Endothelial cell of umbilical vein (primary cell): ENCODE measurements around the gene LYRM7. TPM values are rescaled to one million over a fixed set of nuclear protein-coding genes. Genes with fewer than 3 reads are reported as not detected.

ENCODE experiments used
- BruUV-seq: library from RNA; stranded (reverse); fragments of 400-500 nt; replicated peaks from 2 replicates; lab custom pipeline; 2021; lab: Mats Ljungman, UMichigan
- CTCF ChIA-PET: fragments of 300-600, 350-600 bp; sonication (Branson Sonifier 250); formaldehyde crosslinking; loops from one replicate; lab custom pipeline; 2021; ENCODE audit warnings: antibody characterized with exemption, inconsistent platforms; lab: Charles Lee
- POLR2A ChIA-PET: fragments of 300-600, 350-600 bp; sonication (Branson Sonifier 250); formaldehyde crosslinking; loops from one replicate; lab custom pipeline; 2021; ENCODE audit warnings: antibody characterized with exemption, inconsistent platforms; lab: Charles Lee
- DNase-seq: peaks from one replicate; pipeline ENCODE4 v3.0.0-alpha.2; 2011; ENCODE audit warnings: low read depth, low spot score
- FAIRE-seq: peaks from 2 replicates; lab custom pipeline; 2011; peaks lifted over from hg19 to GRCh38; lab: Jason Lieb, UNC
- H2AFZ ChIP-seq: 2 replicates; pipeline ENCODE4 v1.6.0; 2012; ENCODE audit warnings: low read depth, low read length, control low read depth, inconsistent platforms
- H3K27ac ChIP-seq: 2 replicates; pipeline ENCODE4 v1.5.1; 2011; ENCODE audit warnings: low read depth, mild to moderate bottlenecking, control low read depth, low read length, moderate library complexity; ENCODE audit not compliant: insufficient read depth
- H3K27me3 ChIP-seq, 2 experiments: 2 replicates each; pipeline versions ENCODE4 v1.6.0 to v1.6.1; 2011; ENCODE audit warnings: low read length in 2 of 2, mixed read lengths in 1 of 2; ENCODE audit not compliant: control insufficient read depth in 2 of 2, insufficient read depth in 2 of 2
- H3K36me3 ChIP-seq, 2 experiments: 2 replicates in 1 of 2; 3 replicates in 1 of 2; pipeline ENCODE4 v1.5.1; 2011; ENCODE audit warnings: low read length in 2 of 2, mild to moderate bottlenecking in 1 of 2, moderate library complexity in 1 of 2; ENCODE audit not compliant: control insufficient read depth in 2 of 2, insufficient read depth in 2 of 2; ENCODE audit errors: extremely low read depth in 1 of 2
- H3K4me1 ChIP-seq: 3 replicates; pipeline ENCODE4 v1.5.1; 2011; ENCODE audit warnings: mild to moderate bottlenecking, low read length; ENCODE audit not compliant: control insufficient read depth, insufficient read depth; ENCODE audit errors: extremely low read depth
- H3K4me2 ChIP-seq: 2 replicates; pipeline ENCODE4 v1.6.1; 2011; ENCODE audit warnings: low read length, control low read depth, mixed read lengths; ENCODE audit not compliant: insufficient read depth
- H3K4me3 ChIP-seq, 3 experiments: fragments of 200-600 bp in 1 of 3; sonication (generic), shearing (Covaris generic) in 1 of 3; replicated peaks in 1 of 3; 2 replicates each; pipeline ENCODE4 v1.5.1; 2011 to 2016; ENCODE audit warnings: control low read depth in 3 of 3, low read length in 3 of 3, mild to moderate bottlenecking in 2 of 3, inconsistent platforms in 1 of 3, low read depth in 1 of 3, moderate library complexity in 1 of 3; ENCODE audit not compliant: insufficient read depth in 1 of 3
- H3K79me2 ChIP-seq: 2 replicates; pipeline ENCODE4 v1.6.0; 2012; ENCODE audit warnings: low read length, inconsistent platforms; ENCODE audit not compliant: control insufficient read depth, insufficient read depth
- H3K9ac ChIP-seq: replicated peaks from 2 replicates; pipeline ENCODE3; 2011; ENCODE audit warnings: low read length, control low read depth; ENCODE audit not compliant: insufficient read depth; ENCODE audit errors: extremely low read depth
- H3K9me1 ChIP-seq: replicated peaks from 3 replicates; pipeline ENCODE4 v1.6.0; 2011; ENCODE audit warnings: mild to moderate bottlenecking, low read length; ENCODE audit not compliant: control insufficient read depth, insufficient read depth; ENCODE audit errors: extremely low read depth
- H3K9me3 ChIP-seq: replicated peaks from 2 replicates; pipeline ENCODE4 v1.5.1; 2012; ENCODE audit warnings: low read length, inconsistent platforms; ENCODE audit not compliant: control insufficient read depth, insufficient read depth
- H4K20me1 ChIP-seq: replicated peaks from 2 replicates; pipeline ENCODE3; 2011; ENCODE audit warnings: mild to moderate bottlenecking, low read length; ENCODE audit not compliant: control insufficient read depth, insufficient read depth; ENCODE audit errors: extremely low read depth
- EZH2 ChIP-seq: IDR thresholded peaks from 2 replicates; pipeline ENCODE4 v1.6.1; 2012; ENCODE audit warnings: borderline replicate concordance, low read depth, mild to moderate bottlenecking, moderate library complexity, low read length, inconsistent platforms; ENCODE audit not compliant: severe bottlenecking
- FOS ChIP-seq: IDR thresholded peaks from 2 replicates; pipeline ENCODE4 v1.6.1; 2011; ENCODE audit warnings: mild to moderate bottlenecking, low read length, moderate library complexity, borderline replicate concordance; ENCODE audit not compliant: insufficient read depth
- GATA2 ChIP-seq: IDR thresholded peaks from 2 replicates; pipeline ENCODE4 v1.7.0; 2011; ENCODE audit warnings: low read depth, mild to moderate bottlenecking, moderate library complexity, mixed read lengths, low read length; ENCODE audit not compliant: insufficient read length, insufficient read depth
- JUN ChIP-seq: IDR thresholded peaks from 2 replicates; pipeline ENCODE4 v1.6.1; 2011; ENCODE audit warnings: borderline replicate concordance, low read depth; ENCODE audit not compliant: insufficient read length, insufficient read depth
- MAX ChIP-seq: IDR thresholded peaks from 2 replicates; pipeline ENCODE4 v1.6.1; 2011; ENCODE audit not compliant: insufficient read depth, insufficient read length
- MYC ChIP-seq: IDR thresholded peaks from one replicate; pipeline ENCODE4 v1.6.1; 2011; ENCODE audit warnings: mild to moderate bottlenecking, low read depth, low read length
- POLR2A ChIP-seq: IDR thresholded peaks from 2 replicates; pipeline ENCODE4 v1.6.1; 2012; ENCODE audit warnings: low read depth, mild to moderate bottlenecking, control low read depth, low read length
- POLR2AphosphoS5 ChIP-seq: IDR thresholded peaks from 2 replicates; pipeline ENCODE4 v1.6.1; 2012; ENCODE audit warnings: low read depth, mild to moderate bottlenecking, control low read depth, low read length, moderate library complexity; ENCODE audit not compliant: insufficient read depth
- dilution Hi-C: fragments of 300-500 bp; cut with MboI; formaldehyde crosslinking; loops from one replicate; pipeline ENCODE4 v1.15.0; 2019; ENCODE audit warnings: low sequenced_read_pairs; ENCODE audit not compliant: extremely low pct_ligation_motif_present
- intact Hi-C: fragments of 100-400 bp; cut with micrococcal nuclease; formaldehyde crosslinking; loops from one replicate; pipeline ENCODE4 v1.10.0; 2022
- polyA plus RNA-seq, 4 experiments: library from polyadenylated mRNA; depleted of rRNA in 3 of 4; stranded (reverse) in 3 of 4; unstranded in 1 of 4; fragments of >200 nt; gene quantifications; 2 replicates each; pipeline versions ENCODE4 v1.2.1 to v1.2.3, GENCODE V29; 2011 to 2012; ENCODE audit warnings: missing spikeins in 1 of 4
- total RNA-seq: library from RNA; stranded (reverse); gene quantifications from 2 replicates; pipeline ENCODE4 v1.2.3, GENCODE V29; 2021
- TF ChIP-seq, protein P1 (sequence below), 2 donors: IDR thresholded peaks; 1 replicate in 1 of 2; 2 replicates in 1 of 2; pipeline ENCODE4 v1.5.1; 2011; ENCODE audit warnings: low read length in 2 of 2, mild to moderate bottlenecking in 2 of 2, moderate library complexity in 2 of 2, control low read depth in 1 of 2, inconsistent platforms in 1 of 2, low read depth in 1 of 2; ENCODE audit not compliant: insufficient read depth in 1 of 2; ENCODE audit errors: extremely low read depth in 1 of 2

The LYRM7 gene
- total and polyA plus RNA-seq, 2 donors (not counting 3 experiments of a cell fraction or from before 2014, with no cell fraction given): 0.88 to 7.5 TPM

GRCh38 chr5:131148835-131149234, 21.9 kb upstream of the LYRM7 start:
- dilution Hi-C loops: no loop called here
- ChIA-PET POLR2A (interaction anchor here (0.6 kb wide), 1 partner anchor 28 kb away, joined by 4 read pairs; no protein-coding TSS in a partner anchor), CTCF (interaction anchor here (0.6 kb wide), 1 partner anchor 1480 kb away, joined by 3 read pairs; no protein-coding TSS in a partner anchor)
- no peaks in the 10 kb centered on the region for H3K9me1 ChIP-seq
- no peaks in the 10 kb centered on the region for H3K36me3 ChIP-seq
- H2AFZ ChIP-seq: no peak overlapping the region
- H3K79me2 ChIP-seq: no peaks in the 10 kb centered on the region
- intact Hi-C loops: no loop called here
- no peaks in the 10 kb centered on the region for H3K27me3 ChIP-seq
- BruUV-seq: no TSS peak
- DNase-seq: no peak
- H3K4me1 ChIP-seq: no peaks in the 10 kb centered on the region
- no peaks in the 10 kb centered on the region for H4K20me1 ChIP-seq
- TF ChIP-seq GATA2 (no peak), MAX (no peak), MYC (no peak), JUN (no peak), POLR2AphosphoS5 (no peak), EZH2 (no peak), POLR2A (no peak), FOS (no peak)
- TF ChIP-seq, protein P1, sequence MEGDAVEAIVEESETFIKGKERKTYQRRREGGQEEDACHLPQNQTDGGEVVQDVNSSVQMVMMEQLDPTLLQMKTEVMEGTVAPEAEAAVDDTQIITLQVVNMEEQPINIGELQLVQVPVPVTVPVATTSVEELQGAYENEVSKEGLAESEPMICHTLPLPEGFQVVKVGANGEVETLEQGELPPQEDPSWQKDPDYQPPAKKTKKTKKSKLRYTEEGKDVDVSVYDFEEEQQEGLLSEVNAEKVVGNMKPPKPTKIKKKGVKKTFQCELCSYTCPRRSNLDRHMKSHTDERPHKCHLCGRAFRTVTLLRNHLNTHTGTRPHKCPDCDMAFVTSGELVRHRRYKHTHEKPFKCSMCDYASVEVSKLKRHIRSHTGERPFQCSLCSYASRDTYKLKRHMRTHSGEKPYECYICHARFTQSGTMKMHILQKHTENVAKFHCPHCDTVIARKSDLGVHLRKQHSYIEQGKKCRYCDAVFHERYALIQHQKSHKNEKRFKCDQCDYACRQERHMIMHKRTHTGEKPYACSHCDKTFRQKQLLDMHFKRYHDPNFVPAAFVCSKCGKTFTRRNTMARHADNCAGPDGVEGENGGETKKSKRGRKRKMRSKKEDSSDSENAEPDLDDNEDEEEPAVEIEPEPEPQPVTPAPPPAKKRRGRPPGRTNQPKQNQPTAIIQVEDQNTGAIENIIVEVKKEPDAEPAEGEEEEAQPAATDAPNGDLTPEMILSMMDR (IDR thresholded peaks at IDR 0.05; ENCODE audit: extremely low read depth in 1 of 2, insufficient read depth in 1 of 2, low read depth in 1 of 2, low read length in 2 of 2): no peak
- H3K27ac ChIP-seq: no peak overlapping the region
- no peak overlapping the region for H3K4me2 ChIP-seq
- no peak overlapping the region for H3K4me3 ChIP-seq
- no peaks in the 10 kb centered on the region for H3K9me3 ChIP-seq
- no peak overlapping the region for H3K9ac ChIP-seq
- no peak for FAIRE-seq
